Stomach smooth muscle (tissue), 2 donors: ENCODE data around the gene GZMM.

Experiments
- H3K27ac ChIP-seq: one replicate; pipeline ENCODE4 v1.7.0; 2013; ENCODE audit warnings: mild to moderate bottlenecking, low read length, inconsistent platforms
- H3K27me3 ChIP-seq, 2 donors: one replicate each; pipeline ENCODE4 v1.7.0; 2013; ENCODE audit warnings: low read length in 2 of 2; ENCODE audit not compliant: insufficient read depth in 2 of 2, control insufficient read depth in 1 of 2
- H3K36me3 ChIP-seq, 2 donors: one replicate each; pipeline ENCODE4 v1.7.0; 2013; ENCODE audit warnings: low read length in 2 of 2; ENCODE audit not compliant: control insufficient read depth in 2 of 2, insufficient read depth in 2 of 2
- H3K4me1 ChIP-seq: one replicate; pipeline ENCODE4 v1.7.0; 2013; ENCODE audit warnings: low read length; ENCODE audit not compliant: control insufficient read depth, insufficient read depth
- H3K4me3 ChIP-seq, 2 donors: one replicate each; pipeline ENCODE4 v1.7.0; 2013; ENCODE audit warnings: low read length in 2 of 2
- H3K9ac ChIP-seq, 2 donors: one replicate each; pipeline ENCODE4 v1.7.0; 2013; ENCODE audit warnings: low read length in 2 of 2, mild to moderate bottlenecking in 1 of 2
- H3K9me3 ChIP-seq, 2 donors: one replicate each; pipeline ENCODE4 v1.7.0; 2013; ENCODE audit warnings: low read length in 2 of 2; ENCODE audit not compliant: control insufficient read depth in 2 of 2
- donor health status: healthy.
- donor health status: Pancreatic carcinoma.

Gene GZMM

DNA sequence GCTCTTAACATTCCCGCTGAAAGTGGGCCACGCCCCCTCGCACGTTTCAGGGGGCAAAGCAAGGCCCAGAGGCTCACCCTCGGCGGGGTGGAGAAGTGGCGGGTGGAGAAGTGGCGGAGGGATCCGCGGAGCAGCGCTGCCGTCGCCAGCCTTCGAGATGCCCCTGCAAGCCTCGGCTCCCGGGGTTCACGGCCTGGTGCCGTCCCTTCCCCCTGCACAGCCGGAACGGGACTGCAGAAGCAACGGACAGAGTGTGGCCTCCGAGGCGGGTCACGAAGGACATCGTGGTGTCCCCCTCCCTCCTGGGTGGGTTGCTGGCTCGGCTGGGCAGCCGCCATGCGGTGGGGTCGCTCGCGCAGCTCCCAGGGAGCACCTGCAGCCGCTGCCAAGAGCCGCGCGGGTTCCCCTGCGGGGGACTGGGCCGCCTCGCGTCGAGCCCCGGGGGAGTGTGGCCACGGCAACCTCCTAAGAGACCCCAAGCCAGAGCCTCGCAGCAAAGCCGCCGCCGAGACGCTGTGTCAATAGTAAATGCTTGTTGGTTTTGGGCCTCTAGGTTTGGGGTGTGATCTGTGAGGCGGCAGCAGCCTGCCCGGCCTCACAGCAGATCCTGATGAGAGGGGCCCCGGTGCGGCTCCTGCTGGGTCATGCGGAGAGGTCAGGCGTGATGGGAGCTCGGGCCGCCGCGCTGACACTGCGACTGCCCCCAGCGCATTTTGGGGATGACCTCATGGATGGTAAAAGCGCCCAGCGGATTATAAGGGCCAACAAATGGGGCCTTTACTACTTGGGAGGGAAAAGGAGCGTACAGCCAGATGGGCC is 31.1 kb upstream of the GZMM start:
- H3K27ac ChIP-seq: no peak overlapping the region
- H3K4me3 ChIP-seq: no peak overlapping the region
- H3K9me3 ChIP-seq: no peaks in the 10 kb centered on the region
- peaks cover 27% of the 10 kb centered on the region for H3K4me1 ChIP-seq
- H3K27me3 ChIP-seq: no peaks in the 10 kb centered on the region
- H3K36me3 ChIP-seq: peaks cover 6% of the 10 kb centered on the region in 2 donors
- H3K9ac ChIP-seq: no peak overlapping the region

DNA sequence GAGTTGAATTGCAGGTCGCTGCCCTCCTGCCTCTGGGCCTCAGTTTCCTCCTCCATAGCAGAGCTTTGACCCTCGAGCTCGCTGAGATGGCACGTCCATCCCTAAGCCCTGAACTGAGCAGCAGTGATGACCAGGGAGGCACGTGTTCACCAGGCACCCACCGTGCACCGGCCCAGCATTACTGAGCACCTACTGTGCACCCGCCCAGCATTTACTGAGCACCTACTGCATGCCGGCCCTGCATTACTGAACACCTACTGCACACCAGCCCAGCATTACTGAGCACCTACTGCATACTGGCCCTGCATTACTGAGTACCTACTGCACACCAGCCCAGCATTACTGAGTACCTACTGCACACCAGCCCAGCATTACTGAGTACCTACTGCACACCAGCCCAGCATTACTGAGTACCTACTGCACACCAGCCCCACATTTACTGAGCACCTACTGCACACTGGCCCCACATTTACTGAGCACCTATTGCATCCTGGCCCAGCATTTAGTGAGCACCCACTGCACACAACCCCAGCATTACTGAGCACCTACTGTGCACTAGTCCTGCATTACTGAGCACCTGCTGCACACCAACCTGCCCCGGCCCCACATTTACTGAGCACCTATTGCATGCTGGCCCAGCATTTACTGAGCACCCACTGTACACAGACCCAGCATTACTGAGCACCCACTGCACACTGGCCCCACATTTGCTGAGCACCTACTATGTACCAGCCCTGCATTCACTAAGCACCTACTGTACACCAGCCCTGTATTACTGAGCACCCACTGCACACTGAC is 30.3 kb upstream of the GZMM start:
- Histone ChIP-seq H3K9me3 (no peaks in the 10 kb centered on the region), H3K9ac (no peak overlapping the region), H3K36me3 (peaks cover 6% of the 10 kb centered on the region in 2 donors), H3K4me1 (peaks cover 19% of the 10 kb centered on the region), H3K27ac (no peak overlapping the region), H3K4me3 (no peak overlapping the region), H3K27me3 (no peaks in the 10 kb centered on the region)

GRCh38 chr19:514166-514663 is 29.6 kb upstream of the GZMM start:
- H3K9ac ChIP-seq: no peak overlapping the region
- peaks cover 4 to 6% of the 10 kb centered on the region in 2 donors for H3K36me3 ChIP-seq
- peaks cover 14% of the 10 kb centered on the region for H3K4me1 ChIP-seq
- H3K4me3 ChIP-seq: no peak overlapping the region
- no peak overlapping the region for H3K27ac ChIP-seq
- H3K27me3 ChIP-seq: no peaks in the 10 kb centered on the region
- no peaks in the 10 kb centered on the region for H3K9me3 ChIP-seq

- no peak overlapping the region for H3K4me3 ChIP-seq
- H3K4me1 ChIP-seq: no peaks in the 10 kb centered on the region
- no peaks in the 10 kb centered on the region for H3K9me3 ChIP-seq
- no peaks in the 10 kb centered on the region for H3K27me3 ChIP-seq
- no peak overlapping the region for H3K27ac ChIP-seq
- no peak overlapping the region for H3K9ac ChIP-seq
- H3K36me3 ChIP-seq: peaks cover 5 to 6% of the 10 kb centered on the region in 2 donors
These were observed 25.9 kb upstream of the GZMM start for GRCh38 chr19:517721-518597.

DNA sequence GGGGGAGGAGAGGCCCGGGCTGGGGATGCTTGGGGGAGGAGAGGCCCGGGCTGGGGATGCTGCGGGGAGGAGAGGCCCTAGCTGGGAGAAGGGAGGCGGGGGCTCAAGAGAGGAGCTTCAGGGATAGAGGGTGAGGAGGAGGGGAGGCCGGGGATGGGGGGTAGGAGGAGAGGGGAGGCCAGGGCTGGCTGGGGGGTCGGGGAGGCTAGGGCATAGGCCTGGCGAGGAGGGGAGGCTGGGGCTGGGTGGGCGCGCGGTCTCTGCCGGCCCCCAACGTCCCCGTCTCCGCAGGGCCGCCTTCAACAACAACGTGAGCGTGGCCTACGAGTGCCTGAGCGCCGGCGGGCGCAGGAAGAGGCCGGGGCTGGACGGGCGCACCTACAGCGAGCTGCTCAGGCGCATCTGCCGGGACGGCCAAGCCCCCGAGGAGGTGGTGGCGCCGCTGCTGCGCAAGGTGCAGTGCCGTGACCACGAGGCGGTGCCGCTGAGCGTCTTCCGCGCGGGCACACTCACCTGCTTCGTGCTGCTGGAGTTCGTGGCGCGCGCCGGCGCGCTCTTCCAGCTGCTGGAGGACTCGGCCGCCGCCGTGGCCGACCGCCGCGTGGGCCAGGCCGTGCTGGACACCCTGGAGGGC is 25.1 kb upstream of the GZMM start:
- Histone ChIP-seq H3K27ac (no peak overlapping the region), H3K4me1 (no peaks in the 10 kb centered on the region), H3K27me3 (no peaks in the 10 kb centered on the region), H3K9ac (no peak overlapping the region), H3K4me3 (no peak overlapping the region), H3K36me3 (peaks cover 5 to 6% of the 10 kb centered on the region in 2 donors), H3K9me3 (no peaks in the 10 kb centered on the region)

- Histone ChIP-seq H3K9me3 (no peaks in the 10 kb centered on the region), H3K27ac (no peak overlapping the region), H3K4me1 (peaks cover 2% of the 10 kb centered on the region), H3K4me3 (no peak overlapping the region), H3K9ac (no peak overlapping the region), H3K36me3 (peaks cover 0 to 5% of the 10 kb centered on the region in 2 donors), H3K27me3 (no peaks in the 10 kb centered on the region)
These were observed 24.4 kb upstream of the GZMM start for GRCh38 chr19:519449-519865.

GRCh38 chr19:522726-523125 is 21.1 kb upstream of the GZMM start:
- Histone ChIP-seq H3K27me3 (peaks cover 0 to 5% of the 10 kb centered on the region in 2 donors), H3K4me3 (no peak overlapping the region), H3K36me3 (peaks cover 0 to 5% of the 10 kb centered on the region in 2 donors), H3K4me1 (peaks cover 2% of the 10 kb centered on the region), H3K9me3 (no peaks in the 10 kb centered on the region), H3K27ac (no peak overlapping the region), H3K9ac (no peak overlapping the region)

DNA sequence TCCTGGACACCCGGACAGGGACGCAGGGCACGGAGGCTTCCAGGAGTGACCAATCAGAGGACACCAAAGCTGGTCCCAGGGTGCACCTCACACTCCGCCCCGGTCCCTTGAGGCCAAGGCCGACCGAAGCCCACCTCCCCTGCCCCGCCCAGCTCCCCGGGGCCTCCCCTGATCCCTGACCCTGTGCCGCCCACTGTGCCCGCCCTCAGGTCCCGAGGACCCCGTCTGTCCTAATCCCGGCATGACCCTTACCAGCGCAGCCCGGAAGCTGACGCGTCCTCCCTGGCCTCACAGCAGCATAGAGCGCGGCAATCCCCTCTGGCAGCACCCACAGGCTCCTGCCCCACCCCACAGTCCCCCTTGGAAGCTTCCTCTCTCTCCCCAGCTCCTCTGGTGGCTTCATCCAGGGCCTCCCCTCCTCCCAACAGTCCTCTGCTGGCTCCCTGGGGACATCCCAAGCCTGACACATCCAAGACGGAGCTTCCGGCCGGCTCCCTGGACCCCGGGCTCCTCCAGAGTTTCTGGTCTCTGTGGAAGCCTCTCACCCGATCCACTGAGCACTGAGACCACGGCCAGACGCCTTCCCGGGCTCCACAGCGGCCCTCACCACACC is 19.7 kb upstream of the GZMM start:
- H3K27ac ChIP-seq: no peak overlapping the region
- no peak overlapping the region for H3K4me3 ChIP-seq
- no peaks in the 10 kb centered on the region for H3K9me3 ChIP-seq
- peaks cover 0 to 5% of the 10 kb centered on the region in 2 donors for H3K36me3 ChIP-seq
- H3K27me3 ChIP-seq: peaks cover 0 to 5% of the 10 kb centered on the region in 2 donors
- H3K4me1 ChIP-seq: peaks cover 2% of the 10 kb centered on the region
- no peak overlapping the region for H3K9ac ChIP-seq

- Histone ChIP-seq H3K4me3 (no peak overlapping the region), H3K27me3 (peaks cover 0 to 5% of the 10 kb centered on the region in 2 donors), H3K4me1 (peaks cover 2% of the 10 kb centered on the region), H3K36me3 (peaks cover 0 to 2% of the 10 kb centered on the region in 2 donors), H3K9me3 (no peaks in the 10 kb centered on the region), H3K9ac (no peak overlapping the region), H3K27ac (no peak overlapping the region)
These were observed 18.8 kb upstream of the GZMM start for GRCh38 chr19:525029-525428.
